Measurements from ENCODE around the gene TTC1.

Gene TTC1

DNA sequence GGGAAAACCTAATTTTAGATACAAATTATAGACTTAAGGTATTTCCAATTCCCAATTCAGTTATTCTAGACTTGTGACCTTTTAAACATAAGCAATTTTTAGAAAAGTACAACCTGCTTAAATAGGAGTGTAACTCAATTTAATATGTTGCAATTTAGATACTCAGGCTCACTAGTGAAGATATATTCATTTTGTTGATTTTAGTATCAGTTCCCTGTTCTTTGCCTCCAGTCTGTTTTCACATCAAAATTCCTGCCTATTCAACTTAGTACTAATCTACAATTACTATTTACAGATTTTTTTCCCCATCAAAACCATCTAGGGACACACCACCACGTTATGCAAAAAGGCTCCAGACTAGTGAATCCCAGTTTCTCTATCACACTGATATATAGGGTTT, 79.9 kb downstream of the TTC1 start:
- DNase-seq (ENCODE audit: low spot score): no peak

DNA sequence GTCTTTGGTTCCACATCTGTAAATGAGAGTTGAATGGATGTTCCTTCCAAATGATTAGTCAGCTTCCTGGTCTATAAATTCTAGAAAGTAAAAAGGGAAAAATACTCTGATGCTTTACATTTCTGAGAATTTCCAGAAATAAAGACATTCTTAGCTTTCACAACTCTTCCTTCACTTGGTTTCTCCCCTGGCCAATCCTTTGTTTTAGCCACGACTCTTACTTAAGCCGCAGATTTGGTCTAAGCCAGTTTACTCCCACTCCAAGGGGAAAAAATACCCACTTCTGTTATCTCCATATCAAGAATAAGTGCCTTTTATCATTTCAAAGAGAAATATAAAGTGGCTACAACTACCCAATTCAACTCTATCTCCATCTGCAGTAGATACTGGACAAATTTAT, 80.6 kb downstream of the TTC1 start:
- DNase-seq (ENCODE audit: low spot score): no peak

DNA sequence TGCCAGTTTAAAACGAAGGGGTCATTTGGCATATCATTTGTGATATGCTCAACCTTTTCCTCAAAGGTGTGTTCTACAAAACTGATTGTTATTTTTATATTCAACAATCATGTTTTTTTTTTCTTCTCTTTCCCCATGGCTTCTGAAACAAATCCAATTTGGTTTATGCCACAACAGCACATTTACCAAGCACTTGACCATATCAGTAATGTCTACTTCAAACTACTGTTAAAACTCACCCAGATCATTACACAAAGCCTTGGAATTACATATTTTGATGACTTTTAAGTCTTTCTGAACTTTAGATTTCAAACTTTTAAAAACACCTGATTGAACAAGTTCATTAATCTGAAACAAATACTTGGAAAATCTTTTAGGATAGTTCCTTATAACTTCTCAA, 81.1 kb downstream of the TTC1 start:
- no peak for DNase-seq (ENCODE audit: low spot score)

DNA sequence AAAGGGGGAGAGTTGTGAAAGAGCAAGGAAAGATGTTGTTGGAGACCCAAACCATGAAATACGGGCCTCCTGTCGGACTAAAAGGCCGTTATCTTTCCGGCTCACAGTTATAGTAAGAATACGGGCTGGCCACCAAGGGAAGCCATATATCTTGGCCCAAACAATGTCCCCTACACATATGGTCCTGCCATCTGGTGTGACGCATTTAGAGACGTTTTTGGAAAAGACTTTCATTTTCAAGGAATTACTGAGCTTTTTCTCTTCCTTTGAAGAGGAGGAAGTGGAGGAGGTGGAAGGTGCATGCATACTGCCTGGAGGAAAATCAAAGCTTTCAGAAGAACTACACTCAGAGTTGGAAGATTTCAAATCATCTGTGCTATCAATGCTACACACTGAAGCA, 83.6 kb downstream of the TTC1 start:
- DNase-seq (ENCODE audit: low spot score): no peak

DNA sequence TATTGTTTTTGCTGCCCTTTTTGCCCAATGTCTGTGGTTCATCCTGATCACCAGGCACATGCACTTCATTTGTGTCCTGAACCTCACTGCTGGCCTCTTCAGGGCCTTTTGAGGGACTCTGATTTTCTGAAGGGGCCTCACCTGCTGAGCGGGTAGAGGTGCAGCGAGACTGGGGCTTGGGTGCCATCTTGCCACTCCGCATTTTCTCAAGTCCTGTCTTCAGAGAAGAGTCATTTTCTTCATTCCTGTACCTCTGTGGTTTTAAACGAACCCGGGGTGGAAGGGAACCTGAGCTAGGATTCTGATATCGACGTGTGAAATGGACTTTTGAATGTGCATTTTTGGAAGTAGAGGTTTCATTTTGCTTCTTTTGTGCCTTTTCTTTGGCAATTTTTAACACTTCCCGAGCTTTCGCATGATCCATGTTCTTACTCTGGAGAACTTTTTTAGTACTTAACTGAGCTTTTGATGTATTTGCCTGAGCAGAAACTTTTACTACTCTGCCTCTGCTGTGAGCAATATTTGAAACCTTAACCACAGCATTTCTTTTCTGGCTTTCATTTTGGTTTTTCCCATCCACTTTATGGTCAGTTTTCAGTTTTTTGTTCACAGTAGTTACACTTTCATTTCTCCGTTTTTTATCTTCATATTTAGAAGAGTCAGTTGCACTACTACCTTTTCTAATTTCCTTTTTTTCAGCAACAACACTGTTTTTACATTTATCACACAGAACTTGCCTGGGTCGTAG, 84.2 kb downstream of the TTC1 start:
- no peak for DNase-seq (ENCODE audit: low spot score)

DNA sequence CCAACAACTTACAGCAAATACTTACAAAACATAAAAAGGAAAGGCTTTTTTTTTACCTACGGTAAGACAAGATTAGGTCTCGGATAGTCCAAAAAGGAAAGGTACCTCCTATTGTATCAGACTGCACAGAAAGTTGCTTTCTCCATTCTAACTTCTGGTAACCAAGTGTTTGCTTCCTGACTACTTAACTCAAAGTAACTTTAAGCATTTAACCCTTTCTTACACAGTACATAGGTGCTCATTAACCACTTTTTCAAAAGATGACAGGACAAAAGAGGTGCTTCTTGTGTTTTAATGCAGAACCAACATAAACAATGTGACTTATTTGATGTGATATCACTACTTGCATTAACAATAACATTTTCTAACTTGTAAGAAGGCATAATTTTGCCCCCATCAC, 87.2 kb downstream of the TTC1 start:
- DNase-seq (ENCODE audit: low spot score): no peak

DNA sequence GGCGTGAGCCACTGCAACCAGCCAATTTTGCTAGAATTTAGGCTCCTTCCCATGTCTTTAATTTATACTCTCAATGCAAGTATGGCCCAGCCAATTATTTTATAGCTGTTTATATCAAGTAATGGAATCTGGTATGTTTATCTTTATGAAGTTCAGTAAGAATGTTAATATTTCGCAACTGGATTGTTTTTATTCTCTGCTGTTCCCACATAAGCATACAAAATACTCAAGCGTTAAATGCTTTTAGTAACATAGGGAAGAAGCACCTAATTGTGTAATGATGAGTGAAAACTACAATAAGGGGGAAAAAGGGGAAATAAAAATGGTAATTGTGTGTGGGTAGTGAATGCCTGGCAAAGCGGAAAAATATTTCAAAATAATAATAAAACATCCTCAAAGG, 89.1 kb downstream of the TTC1 start:
- no peak for DNase-seq (ENCODE audit: low spot score)

DNA sequence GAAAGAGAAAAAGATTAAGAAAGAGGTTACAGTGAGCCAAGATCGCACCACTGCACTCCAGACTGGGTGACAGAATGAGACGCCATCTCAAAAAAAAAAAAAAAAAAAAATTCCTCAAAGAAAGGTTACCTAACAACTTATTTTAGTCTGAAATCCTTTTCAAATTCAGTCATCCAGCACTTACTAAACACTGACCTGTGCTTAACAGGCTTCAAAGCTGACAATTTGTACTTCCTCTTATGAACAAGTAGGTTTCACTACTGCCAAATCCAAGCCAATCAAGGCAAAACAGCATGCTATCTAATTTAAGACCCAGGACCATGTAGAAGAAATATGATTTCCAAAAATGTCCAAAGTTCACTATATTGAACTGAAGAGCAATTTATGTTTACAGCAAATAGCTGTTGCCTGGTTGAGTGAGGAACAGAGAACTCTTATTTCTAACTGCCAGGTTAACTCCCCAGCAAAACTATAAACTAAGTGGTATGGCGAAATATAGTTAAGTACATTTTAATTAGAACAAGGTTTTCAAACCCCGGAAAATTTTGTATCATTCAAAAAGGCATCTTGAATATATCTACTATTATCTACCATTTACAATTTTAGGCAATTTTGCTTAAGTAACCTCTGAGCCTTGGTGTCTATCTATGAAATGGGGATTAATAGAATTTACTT, 96.9 kb downstream of the TTC1 start:
- DNase-seq (ENCODE audit: low spot score): no peak

DNA sequence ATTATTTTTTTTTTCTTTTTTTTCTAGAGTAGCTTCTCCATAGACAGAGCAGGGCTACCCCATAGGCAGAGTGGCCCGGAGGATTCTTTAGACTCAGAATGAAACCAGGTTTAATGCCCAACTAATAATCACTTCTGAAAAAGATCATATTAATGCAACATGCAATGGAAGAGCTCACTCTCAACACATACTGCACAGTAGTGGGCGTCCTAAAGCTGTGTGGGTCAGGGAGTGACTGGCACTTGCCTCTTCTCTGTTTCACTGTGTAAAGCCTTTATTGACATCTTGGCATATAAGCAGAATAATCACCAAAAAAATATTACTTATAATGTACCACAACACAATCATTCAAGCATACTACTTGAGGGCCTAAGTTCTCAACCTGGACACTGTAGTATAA, 99.2 kb downstream of the TTC1 start:
- no peak for DNase-seq (ENCODE audit: low spot score)
